DND-41 (cell line): ENCODE results near the gene PHF3.

ENCODE experiments used
- ATAC-seq: fragments of 200-7000 bp; cut with Tn5 transposase; 3 replicates; pipeline ENCODE4 v1.9.1; 2021; ENCODE audit warnings: low read depth; ENCODE audit not compliant: insufficient read depth
- DNase-seq: peaks from one replicate; pipeline ENCODE4 v3.0.0-alpha.2; 2020
- H2AFZ ChIP-seq: 2 replicates; pipeline ENCODE4 v1.6.0; 2012; ENCODE audit warnings: low read depth, low read length
- H3K27ac ChIP-seq: 2 replicates; pipeline ENCODE4 v1.5.1; 2012; ENCODE audit warnings: low read length, inconsistent platforms
- H3K27me3 ChIP-seq: fragments of 200-600 bp; sonication (generic); 2 replicates; pipeline ENCODE4 v1.6.0; 2012; ENCODE audit warnings: low read length, mild to moderate bottlenecking, inconsistent platforms; ENCODE audit not compliant: insufficient read depth, poor library complexity
- H3K36me3 ChIP-seq: 2 replicates; pipeline ENCODE4 v1.5.1; 2012; ENCODE audit warnings: low read length, inconsistent platforms; ENCODE audit not compliant: insufficient read depth
- H3K4me1 ChIP-seq: 2 replicates; pipeline ENCODE4 v1.5.1; 2012; ENCODE audit warnings: mild to moderate bottlenecking, low read length; ENCODE audit not compliant: insufficient read depth
- H3K4me2 ChIP-seq: 2 replicates; pipeline ENCODE4 v1.6.0; 2012; ENCODE audit warnings: mild to moderate bottlenecking, moderate library complexity, low read length, inconsistent platforms; ENCODE audit not compliant: insufficient read depth
- H3K4me3 ChIP-seq, 2 experiments: fragments of 200-600 bp in 1 of 2; shearing (Covaris generic) in 1 of 2; 2 replicates each; pipeline ENCODE4 v1.5.1; 2012 to 2016; ENCODE audit warnings: inconsistent platforms in 2 of 2, low read length in 2 of 2, mild to moderate bottlenecking in 2 of 2, low read depth in 1 of 2, moderate library complexity in 1 of 2
- H3K79me2 ChIP-seq: 2 replicates; pipeline ENCODE4 v1.6.0; 2012; ENCODE audit warnings: low read length, inconsistent platforms; ENCODE audit not compliant: insufficient read depth
- H3K9ac ChIP-seq: 2 replicates; pipeline ENCODE4 v1.6.0; 2012; ENCODE audit warnings: low read depth, mild to moderate bottlenecking, inconsistent platforms, low read length, moderate library complexity
- H3K9me3 ChIP-seq: 2 replicates; pipeline ENCODE4 v1.5.1; 2012; ENCODE audit warnings: low read length, moderate library complexity, mild to moderate bottlenecking, inconsistent platforms; ENCODE audit not compliant: insufficient read depth, severe bottlenecking
- H4K20me1 ChIP-seq: 2 replicates; pipeline ENCODE4 v1.6.0; 2012; ENCODE audit warnings: low read length; ENCODE audit not compliant: insufficient read depth
- CTCF ChIP-seq: IDR thresholded peaks from 2 replicates; pipeline ENCODE4 v1.5.1; 2012; ENCODE audit warnings: borderline replicate concordance, low read length, moderate library complexity, mild to moderate bottlenecking; ENCODE audit not compliant: poor library complexity, severe bottlenecking; ENCODE audit errors: extremely low read depth
- EZH2 ChIP-seq: IDR thresholded peaks from 3 replicates; pipeline ENCODE4 v1.6.1; 2012; ENCODE audit warnings: borderline replicate concordance, low read depth, mild to moderate bottlenecking, moderate library complexity, low read length, inconsistent platforms; ENCODE audit not compliant: severe bottlenecking

Gene PHF3

GRCh38 chr6:63672582-63673129, 37.1 kb downstream of the PHF3 start:
- Histone ChIP-seq H4K20me1 (peaks cover 89% of the 10 kb centered on the region), H3K9me3 (no peaks in the 10 kb centered on the region), H3K79me2 (peaks cover 100% of the 10 kb centered on the region), H3K4me1 (no peaks in the 10 kb centered on the region), H3K27me3 (no peaks in the 10 kb centered on the region), H3K9ac (no peak overlapping the region), H2AFZ (no peak overlapping the region), H3K4me2 (no peak overlapping the region), H3K4me3 (no peak overlapping the region), H3K27ac (no peak overlapping the region), H3K36me3 (peaks cover 15% of the 10 kb centered on the region; the same call in 1 of the 2 replicates)
- no peak for TF ChIP-seq CTCF
- no peak for TF ChIP-seq EZH2
- ATAC-seq (no peak), DNase-seq (no peak)

DNA sequence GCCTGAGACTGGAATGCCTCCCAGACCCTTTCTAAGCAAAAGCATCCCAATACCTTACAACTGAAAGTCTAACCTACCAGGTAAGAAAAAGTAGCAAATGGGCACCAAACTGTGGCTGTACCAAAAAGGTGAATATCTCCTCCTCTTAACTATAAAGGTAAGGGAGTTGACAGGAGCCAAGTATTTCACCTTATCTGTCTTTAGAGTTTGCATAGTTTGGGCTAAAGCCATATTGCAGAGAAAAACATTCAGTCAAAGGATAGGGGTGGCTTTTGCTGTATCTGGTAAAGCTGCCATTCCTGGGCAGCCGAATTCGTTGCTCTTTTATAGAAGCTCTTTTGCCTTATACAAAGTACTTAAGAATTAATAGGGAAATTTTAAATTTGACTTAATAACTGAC, 38.1 kb downstream of the PHF3 start:
- Histone ChIP-seq H3K79me2 (peaks cover 100% of the 10 kb centered on the region), H3K4me1 (no peaks in the 10 kb centered on the region), H4K20me1 (peaks cover 88% of the 10 kb centered on the region), H3K9me3 (no peaks in the 10 kb centered on the region), H3K4me2 (no peak overlapping the region), H3K36me3 (peaks cover 15% of the 10 kb centered on the region; the same call in 1 of the 2 replicates), H3K27me3 (no peaks in the 10 kb centered on the region), H3K9ac (no peak overlapping the region), H3K27ac (no peak overlapping the region), H2AFZ (no peak overlapping the region), H3K4me3 (no peak overlapping the region)
- no peak for DNase-seq
- no peak for ATAC-seq
- TF ChIP-seq EZH2 (no peak), CTCF (no peak)

DNA sequence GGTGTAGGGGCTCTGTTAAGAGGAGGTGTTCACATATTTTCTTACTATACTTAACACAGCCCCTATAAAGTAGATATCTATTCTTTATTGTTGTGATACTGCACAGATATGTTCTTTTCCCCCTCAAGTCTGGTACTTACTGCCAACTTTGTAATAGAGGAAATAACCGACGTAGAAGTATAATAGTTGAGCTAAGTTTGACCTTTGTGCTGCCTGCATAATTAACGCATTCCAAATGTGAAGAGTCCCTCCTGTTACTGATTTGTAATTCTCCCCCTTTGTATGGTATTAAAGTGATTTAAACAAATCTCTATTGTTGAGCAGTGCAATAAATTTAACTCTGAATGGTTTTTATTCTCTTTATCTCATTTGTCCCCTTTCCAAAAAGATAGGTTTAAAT, 39.0 kb downstream of the PHF3 start:
- ATAC-seq (no peak), DNase-seq (no peak)
- no peak for TF ChIP-seq CTCF
- TF ChIP-seq EZH2, result no peak
- no peak overlapping the region for H3K4me2 ChIP-seq
- H3K9me3 ChIP-seq, result no peaks in the 10 kb centered on the region
- H4K20me1 ChIP-seq, result peaks cover 86% of the 10 kb centered on the region
- no peak overlapping the region for H3K27ac ChIP-seq
- H2AFZ ChIP-seq, result no peak overlapping the region
- H3K4me3 ChIP-seq, result no peak overlapping the region
- H3K36me3 ChIP-seq, result peaks cover 24% of the 10 kb centered on the region
- no peak overlapping the region for H3K9ac ChIP-seq
- peaks cover 100% of the 10 kb centered on the region for H3K79me2 ChIP-seq
- H3K4me1 ChIP-seq, result no peaks in the 10 kb centered on the region
- H3K27me3 ChIP-seq, result no peaks in the 10 kb centered on the region
